Neural crest cell (in vitro differentiated cells): ENCODE results near the gene CDADC1. TPM values are rescaled to one million over a fixed set of nuclear protein-coding genes. Genes with fewer than 3 reads are reported as not detected.

ENCODE experiments used
- DNase-seq: peaks from one replicate; pipeline ENCODE4 v3.0.0; 2021; ENCODE audit warnings: low read depth, mixed read lengths, low spot score
- H3K27ac Mint-ChIP-seq: one replicate; pipeline ENCODE4 v1.8.0; 2021; ENCODE audit warnings: mild to moderate bottlenecking, mixed read lengths; ENCODE audit not compliant: unreplicated experiment
- H3K27me3 Mint-ChIP-seq: 2 replicates; pipeline ENCODE4 v1.8.0; 2021; ENCODE audit warnings: low read depth, mild to moderate bottlenecking, mixed read lengths
- H3K36me3 Mint-ChIP-seq: 2 replicates; pipeline ENCODE4 v1.8.0; 2021; ENCODE audit warnings: low read depth, mild to moderate bottlenecking, mixed read lengths
- H3K4me1 Mint-ChIP-seq: 2 replicates; pipeline ENCODE4 v1.8.0; 2021; ENCODE audit warnings: mixed read lengths
- H3K4me3 Mint-ChIP-seq: one replicate; pipeline ENCODE4 v1.8.0; 2021; ENCODE audit warnings: mild to moderate bottlenecking, mixed read lengths
- H3K9me3 Mint-ChIP-seq: 2 replicates; pipeline ENCODE4 v1.8.0; 2021; ENCODE audit warnings: mixed read lengths
- CTCF ChIP-seq: fragments of 200-600 bp; sonication (generic); conservative IDR thresholded peaks from 2 replicates; pipeline ENCODE4 v1.5.0; 2021; ENCODE audit warnings: antibody characterized with exemption, mild to moderate bottlenecking
- total RNA-seq: library from RNA; stranded (reverse); gene quantifications from 2 replicates; pipeline ENCODE4 v1.2.1, GENCODE V29; 2021

The CDADC1 gene
- total RNA-seq, 1 donor from 2014 or later = 13.9 TPM

GRCh38 chr13:49340161-49340560 lies 92.4 kb downstream of the CDADC1 start:
- TF ChIP-seq CTCF = no peak
- no peaks in the 10 kb centered on the region for H3K4me1 Mint-ChIP-seq
- H3K27me3 Mint-ChIP-seq = no peaks in the 10 kb centered on the region
- H3K36me3 Mint-ChIP-seq = no peaks in the 10 kb centered on the region
- no peak for DNase-seq
- no peak overlapping the region for H3K27ac Mint-ChIP-seq
- H3K9me3 Mint-ChIP-seq = no peaks in the 10 kb centered on the region
- H3K4me3 Mint-ChIP-seq = no peak overlapping the region

GRCh38 chr13:49341517-49341916 lies 93.8 kb downstream of the CDADC1 start:
- Mint-ChIP-seq H3K27ac (no peak overlapping the region), H3K9me3 (no peaks in the 10 kb centered on the region), H3K4me3 (no peak overlapping the region), H3K4me1 (no peaks in the 10 kb centered on the region), H3K36me3 (no peaks in the 10 kb centered on the region), H3K27me3 (no peaks in the 10 kb centered on the region)
- DNase-seq = no peak
- TF ChIP-seq CTCF = no peak

- no peak overlapping the region for H3K4me3 Mint-ChIP-seq
- no peak overlapping the region for H3K27ac Mint-ChIP-seq
- H3K36me3 Mint-ChIP-seq = no peaks in the 10 kb centered on the region
- no peak for TF ChIP-seq CTCF
- H3K4me1 Mint-ChIP-seq = no peaks in the 10 kb centered on the region
- no peaks in the 10 kb centered on the region for H3K27me3 Mint-ChIP-seq
- H3K9me3 Mint-ChIP-seq = no peaks in the 10 kb centered on the region
- no peak for DNase-seq
These were observed 94.2 kb downstream of the CDADC1 start for GRCh38 chr13:49341941-49342340.

GRCh38 chr13:49342454-49342853 lies 94.7 kb downstream of the CDADC1 start:
- no peak for TF ChIP-seq CTCF
- peaks cover under 1% of the 10 kb centered on the region for H3K4me1 Mint-ChIP-seq
- no peak overlapping the region for H3K4me3 Mint-ChIP-seq
- H3K9me3 Mint-ChIP-seq = no peaks in the 10 kb centered on the region
- no peak for DNase-seq
- H3K27me3 Mint-ChIP-seq = no peaks in the 10 kb centered on the region
- H3K36me3 Mint-ChIP-seq = no peaks in the 10 kb centered on the region
- no peak overlapping the region for H3K27ac Mint-ChIP-seq

Other genes with a start within 250 kb of the CDADC1 start
- gene MLNR, start 27.6 kb upstream of the CDADC1 start, total RNA-seq = not detected in 2 replicates
- 10.1 and 10.7 TPM in 2 replicates for gene CAB39L, start 196.1 kb downstream of the CDADC1 start, total RNA-seq
- 7.9 and 8.4 TPM in 2 replicates for gene SETDB2, start 196.3 kb downstream of the CDADC1 start, total RNA-seq
- 12.0 and 14.9 TPM in 2 replicates for gene PHF11, start 248.0 kb downstream of the CDADC1 start, total RNA-seq